Osteocyte (in vitro differentiated cells): ENCODE measurements around the gene SPATA16. TPM values are rescaled to one million over a fixed set of nuclear protein-coding genes. Genes with fewer than 3 reads are reported as not detected.

Experiments used
- DNase-seq: peaks from one replicate; pipeline ENCODE4 v3.0.0; 2021; ENCODE audit warnings: mixed read lengths; ENCODE audit not compliant: unreplicated experiment; ENCODE audit errors: extremely low spot score
- H3K27ac Mint-ChIP-seq: one replicate; pipeline ENCODE4 v1.8.0; 2021; ENCODE audit warnings: mild to moderate bottlenecking, mixed read lengths; ENCODE audit not compliant: unreplicated experiment
- H3K27me3 Mint-ChIP-seq: one replicate; pipeline ENCODE4 v1.8.0; 2021; ENCODE audit warnings: mixed read lengths; ENCODE audit not compliant: unreplicated experiment
- H3K36me3 Mint-ChIP-seq: one replicate; pipeline ENCODE4 v1.8.0; 2021; ENCODE audit warnings: mixed read lengths; ENCODE audit not compliant: unreplicated experiment
- H3K4me1 Mint-ChIP-seq: one replicate; pipeline ENCODE4 v1.8.0; 2021; ENCODE audit warnings: mixed read lengths; ENCODE audit not compliant: unreplicated experiment
- H3K4me3 Mint-ChIP-seq: one replicate; pipeline ENCODE4 v1.8.0; 2021; ENCODE audit warnings: mild to moderate bottlenecking, moderate library complexity, mixed read lengths; ENCODE audit not compliant: unreplicated experiment
- H3K9me3 Mint-ChIP-seq: one replicate; pipeline ENCODE4 v1.8.0; 2021; ENCODE audit warnings: mixed read lengths; ENCODE audit not compliant: unreplicated experiment
- total RNA-seq: library from RNA; stranded (reverse); gene quantifications from 2 replicates; pipeline ENCODE4 v1.2.1, GENCODE V29; 2021
- TF ChIP-seq, protein P1 (sequence below): fragments of 200-600 bp; sonication (generic); IDR thresholded peaks from 2 replicates; pipeline ENCODE4 v1.5.0; 2021; ENCODE audit warnings: antibody characterized with exemption, mild to moderate bottlenecking, moderate library complexity

Gene SPATA16
- total RNA-seq, 1 donor from 2014 or later: not detected

DNA sequence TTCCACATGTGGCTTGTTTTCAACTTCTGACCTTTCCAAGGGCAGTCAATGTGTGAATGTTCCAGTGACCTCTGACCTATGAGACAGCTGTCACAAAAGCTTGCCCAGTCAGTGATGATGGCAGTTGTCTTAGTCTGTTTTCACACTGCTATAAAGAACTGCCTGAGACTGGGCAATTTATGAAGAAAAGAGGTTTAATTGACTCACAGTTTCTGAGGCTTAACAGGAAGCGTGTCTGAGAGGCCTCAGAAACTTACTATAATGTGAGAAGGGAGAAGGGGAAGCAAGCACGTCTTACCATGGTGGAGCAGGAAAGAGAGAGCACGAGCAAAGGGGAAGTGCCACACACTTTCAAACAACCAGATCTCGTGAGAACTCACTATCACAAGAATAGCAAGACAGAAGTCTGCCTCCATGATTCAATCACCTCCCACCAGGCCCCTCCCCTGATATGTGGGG is 294.9 kb downstream of the SPATA16 start:
- no peak overlapping the region for H3K4me3 Mint-ChIP-seq
- TF ChIP-seq, protein P1, sequence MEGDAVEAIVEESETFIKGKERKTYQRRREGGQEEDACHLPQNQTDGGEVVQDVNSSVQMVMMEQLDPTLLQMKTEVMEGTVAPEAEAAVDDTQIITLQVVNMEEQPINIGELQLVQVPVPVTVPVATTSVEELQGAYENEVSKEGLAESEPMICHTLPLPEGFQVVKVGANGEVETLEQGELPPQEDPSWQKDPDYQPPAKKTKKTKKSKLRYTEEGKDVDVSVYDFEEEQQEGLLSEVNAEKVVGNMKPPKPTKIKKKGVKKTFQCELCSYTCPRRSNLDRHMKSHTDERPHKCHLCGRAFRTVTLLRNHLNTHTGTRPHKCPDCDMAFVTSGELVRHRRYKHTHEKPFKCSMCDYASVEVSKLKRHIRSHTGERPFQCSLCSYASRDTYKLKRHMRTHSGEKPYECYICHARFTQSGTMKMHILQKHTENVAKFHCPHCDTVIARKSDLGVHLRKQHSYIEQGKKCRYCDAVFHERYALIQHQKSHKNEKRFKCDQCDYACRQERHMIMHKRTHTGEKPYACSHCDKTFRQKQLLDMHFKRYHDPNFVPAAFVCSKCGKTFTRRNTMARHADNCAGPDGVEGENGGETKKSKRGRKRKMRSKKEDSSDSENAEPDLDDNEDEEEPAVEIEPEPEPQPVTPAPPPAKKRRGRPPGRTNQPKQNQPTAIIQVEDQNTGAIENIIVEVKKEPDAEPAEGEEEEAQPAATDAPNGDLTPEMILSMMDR: no peak
- no peak for DNase-seq

DNA sequence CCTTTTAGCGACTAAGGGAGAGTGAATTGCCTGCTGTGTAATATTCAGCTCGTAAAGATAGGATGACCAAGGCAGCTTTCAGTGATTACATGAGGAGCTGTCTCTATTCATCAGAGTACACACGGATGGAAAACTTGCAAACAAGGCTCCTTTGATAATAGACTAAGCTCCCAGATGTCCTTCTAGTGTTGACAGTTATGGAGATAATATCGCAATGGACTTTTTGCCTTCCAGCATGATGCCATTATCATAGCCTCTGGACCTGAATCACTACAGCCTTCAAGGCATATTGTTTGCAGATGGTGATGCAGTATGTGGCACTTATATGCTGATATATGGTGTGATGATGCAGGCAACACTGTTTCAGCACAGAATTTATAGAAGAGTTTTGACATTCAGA is 296.6 kb downstream of the SPATA16 start:
- peaks cover 6% of the 10 kb centered on the region for H3K4me1 Mint-ChIP-seq
- H3K36me3 Mint-ChIP-seq: no peaks in the 10 kb centered on the region
- TF ChIP-seq, protein P1: no peak
- no peak overlapping the region for H3K27ac Mint-ChIP-seq
- H3K9me3 Mint-ChIP-seq: no peaks in the 10 kb centered on the region
- DNase-seq: no peak
- no peak overlapping the region for H3K4me3 Mint-ChIP-seq
- H3K27me3 Mint-ChIP-seq: peaks cover 11% of the 10 kb centered on the region

More for the DNA sequence above, 294.9 kb downstream of the SPATA16 start:
- H3K9me3 Mint-ChIP-seq: no peaks in the 10 kb centered on the region
- no peaks in the 10 kb centered on the region for H3K36me3 Mint-ChIP-seq
- H3K4me1 Mint-ChIP-seq: peaks cover 6% of the 10 kb centered on the region
- H3K27ac Mint-ChIP-seq: no peak overlapping the region
- peaks cover 4% of the 10 kb centered on the region for H3K27me3 Mint-ChIP-seq

- TF ChIP-seq, protein P1: no peak
- H3K4me3 Mint-ChIP-seq: no peak overlapping the region
- peaks cover 27% of the 10 kb centered on the region for H3K27me3 Mint-ChIP-seq
- no peaks in the 10 kb centered on the region for H3K9me3 Mint-ChIP-seq
- H3K27ac Mint-ChIP-seq: no peak overlapping the region
- no peaks in the 10 kb centered on the region for H3K4me1 Mint-ChIP-seq
- H3K36me3 Mint-ChIP-seq: no peaks in the 10 kb centered on the region
- no peak for DNase-seq
These were observed 300.1 kb downstream of the SPATA16 start for GRCh38 chr3:172840913-172841312.

DNA sequence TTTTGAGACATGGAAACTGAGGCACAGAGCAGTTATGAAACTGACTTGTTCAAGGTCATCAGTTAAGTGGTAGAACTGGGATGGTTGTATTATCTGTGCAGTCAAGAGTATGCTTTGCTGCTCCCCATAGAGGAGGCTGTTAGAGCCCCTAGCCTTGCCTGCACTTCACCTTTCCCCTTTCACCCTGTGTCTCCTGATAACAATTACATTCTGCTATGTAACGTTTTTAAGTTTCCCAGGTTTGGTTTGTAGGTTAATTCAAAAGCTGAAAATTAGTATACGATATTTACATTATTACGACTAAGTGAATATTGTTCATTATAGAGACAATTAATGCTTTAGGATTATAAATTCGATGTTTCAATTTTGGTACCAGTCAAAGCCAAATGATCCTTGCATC is 300.6 kb downstream of the SPATA16 start:
- TF ChIP-seq, protein P1: no peak
- H3K4me3 Mint-ChIP-seq: no peak overlapping the region
- no peak overlapping the region for H3K27ac Mint-ChIP-seq
- no peak for DNase-seq
- H3K36me3 Mint-ChIP-seq: no peaks in the 10 kb centered on the region
- H3K4me1 Mint-ChIP-seq: no peaks in the 10 kb centered on the region
- peaks cover 27% of the 10 kb centered on the region for H3K27me3 Mint-ChIP-seq
- no peaks in the 10 kb centered on the region for H3K9me3 Mint-ChIP-seq

GRCh38 chr3:172839679-172840078 is 301.4 kb downstream of the SPATA16 start:
- H3K9me3 Mint-ChIP-seq: no peaks in the 10 kb centered on the region
- TF ChIP-seq, protein P1: no peak
- DNase-seq: no peak
- H3K27ac Mint-ChIP-seq: no peak overlapping the region
- peaks cover 27% of the 10 kb centered on the region for H3K27me3 Mint-ChIP-seq
- H3K4me3 Mint-ChIP-seq: no peak overlapping the region
- no peaks in the 10 kb centered on the region for H3K4me1 Mint-ChIP-seq
- no peaks in the 10 kb centered on the region for H3K36me3 Mint-ChIP-seq
